Mesothelial cell of epicardium (in vitro differentiated cells): ENCODE measurements around the gene TMEM61. TPM values are rescaled to one million over a fixed set of nuclear protein-coding genes. Genes with fewer than 3 reads are reported as not detected.

Source experiments
- DNase-seq, 2 experiments: peaks; one replicate each; pipeline ENCODE4 v3.0.0; 2021; ENCODE audit warnings: low spot score in 2 of 2; ENCODE audit not compliant: unreplicated experiment in 2 of 2
- H3K27ac Mint-ChIP-seq: 2 replicates; pipeline ENCODE4 v1.8.0; 2021; ENCODE audit warnings: mixed read lengths
- H3K27me3 Mint-ChIP-seq: 2 replicates; pipeline ENCODE4 v1.8.0; 2021; ENCODE audit warnings: low read depth, mixed read lengths
- H3K36me3 Mint-ChIP-seq: 2 replicates; pipeline ENCODE4 v1.8.0; 2021; ENCODE audit warnings: mixed read lengths
- H3K4me1 Mint-ChIP-seq: 2 replicates; pipeline ENCODE4 v1.8.0; 2021; ENCODE audit warnings: mixed read lengths
- H3K4me3 Mint-ChIP-seq: 2 replicates; pipeline ENCODE4 v1.8.0; 2021; ENCODE audit warnings: mild to moderate bottlenecking, moderate library complexity, mixed read lengths
- H3K9me3 Mint-ChIP-seq: 2 replicates; pipeline ENCODE4 v1.8.0; 2021; ENCODE audit warnings: mixed read lengths
- total RNA-seq: library from RNA; stranded (reverse); gene quantifications from 3 replicates; pipeline ENCODE4 v1.2.1, GENCODE V29; 2021
- TF ChIP-seq, protein P1 (sequence below): fragments of 200-600 bp; sonication (generic); IDR thresholded peaks from one replicate; pipeline ENCODE4 v1.5.0; 2021; ENCODE audit warnings: antibody characterized with exemption; ENCODE audit not compliant: unreplicated experiment

The TMEM61 gene
- total RNA-seq, 1 donor from 2014 or later = 0.47 TPM

DNA sequence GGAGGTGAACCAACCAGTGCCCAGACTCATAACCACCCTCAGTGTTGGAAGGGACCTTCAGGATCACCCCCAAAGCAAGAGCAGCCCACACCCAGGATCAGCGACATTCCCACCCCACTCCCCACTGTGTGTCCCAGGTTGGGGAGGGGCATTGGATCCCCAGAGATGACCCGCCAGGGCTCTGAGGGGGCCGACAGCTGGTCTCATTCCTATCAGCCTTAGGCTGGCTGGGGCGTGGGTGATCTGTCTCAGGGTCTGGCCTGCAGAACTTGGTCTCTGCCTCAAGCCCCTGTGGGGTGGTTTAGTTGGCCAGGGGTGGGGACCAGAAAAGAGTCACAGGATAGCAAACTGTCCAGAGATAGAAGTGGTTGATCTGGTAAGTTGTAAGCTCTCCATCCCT is 10.5 kb downstream of the TMEM61 start:
- H3K36me3 Mint-ChIP-seq = no peaks in the 10 kb centered on the region
- H3K27me3 Mint-ChIP-seq = peaks cover 16% of the 10 kb centered on the region
- H3K4me3 Mint-ChIP-seq = no peak overlapping the region
- DNase-seq = no peak
- TF ChIP-seq, protein P1, sequence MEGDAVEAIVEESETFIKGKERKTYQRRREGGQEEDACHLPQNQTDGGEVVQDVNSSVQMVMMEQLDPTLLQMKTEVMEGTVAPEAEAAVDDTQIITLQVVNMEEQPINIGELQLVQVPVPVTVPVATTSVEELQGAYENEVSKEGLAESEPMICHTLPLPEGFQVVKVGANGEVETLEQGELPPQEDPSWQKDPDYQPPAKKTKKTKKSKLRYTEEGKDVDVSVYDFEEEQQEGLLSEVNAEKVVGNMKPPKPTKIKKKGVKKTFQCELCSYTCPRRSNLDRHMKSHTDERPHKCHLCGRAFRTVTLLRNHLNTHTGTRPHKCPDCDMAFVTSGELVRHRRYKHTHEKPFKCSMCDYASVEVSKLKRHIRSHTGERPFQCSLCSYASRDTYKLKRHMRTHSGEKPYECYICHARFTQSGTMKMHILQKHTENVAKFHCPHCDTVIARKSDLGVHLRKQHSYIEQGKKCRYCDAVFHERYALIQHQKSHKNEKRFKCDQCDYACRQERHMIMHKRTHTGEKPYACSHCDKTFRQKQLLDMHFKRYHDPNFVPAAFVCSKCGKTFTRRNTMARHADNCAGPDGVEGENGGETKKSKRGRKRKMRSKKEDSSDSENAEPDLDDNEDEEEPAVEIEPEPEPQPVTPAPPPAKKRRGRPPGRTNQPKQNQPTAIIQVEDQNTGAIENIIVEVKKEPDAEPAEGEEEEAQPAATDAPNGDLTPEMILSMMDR = no peak
- H3K27ac Mint-ChIP-seq = no peak overlapping the region
- peaks cover 7% of the 10 kb centered on the region for H3K4me1 Mint-ChIP-seq
- no peaks in the 10 kb centered on the region for H3K9me3 Mint-ChIP-seq

DNA sequence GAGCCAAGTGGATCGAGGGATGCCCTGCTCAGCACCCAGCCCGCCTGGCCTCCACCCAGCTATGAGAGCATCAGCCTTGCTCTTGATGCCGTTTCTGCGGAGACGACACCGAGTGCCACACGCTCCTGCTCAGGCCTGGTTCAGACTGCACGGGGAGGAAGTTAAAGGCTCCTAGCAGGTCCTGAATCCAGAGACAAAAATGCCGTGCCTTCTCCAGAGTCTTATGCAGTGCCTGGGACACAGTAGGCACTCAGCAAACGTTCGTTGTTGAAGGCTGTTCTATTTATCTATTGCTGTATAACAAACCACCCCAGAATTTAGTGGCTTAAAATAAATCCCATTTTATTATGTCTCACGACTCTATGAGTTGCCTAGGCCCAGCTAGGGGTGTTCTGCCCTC is 11.5 kb downstream of the TMEM61 start:
- Mint-ChIP-seq H3K4me1 (peaks cover 14% of the 10 kb centered on the region), H3K27me3 (peaks cover 26% of the 10 kb centered on the region), H3K27ac (no peak overlapping the region), H3K36me3 (no peaks in the 10 kb centered on the region), H3K9me3 (no peaks in the 10 kb centered on the region), H3K4me3 (no peak overlapping the region)
- TF ChIP-seq, protein P1 = no peak
- DNase-seq = no peak

DNA sequence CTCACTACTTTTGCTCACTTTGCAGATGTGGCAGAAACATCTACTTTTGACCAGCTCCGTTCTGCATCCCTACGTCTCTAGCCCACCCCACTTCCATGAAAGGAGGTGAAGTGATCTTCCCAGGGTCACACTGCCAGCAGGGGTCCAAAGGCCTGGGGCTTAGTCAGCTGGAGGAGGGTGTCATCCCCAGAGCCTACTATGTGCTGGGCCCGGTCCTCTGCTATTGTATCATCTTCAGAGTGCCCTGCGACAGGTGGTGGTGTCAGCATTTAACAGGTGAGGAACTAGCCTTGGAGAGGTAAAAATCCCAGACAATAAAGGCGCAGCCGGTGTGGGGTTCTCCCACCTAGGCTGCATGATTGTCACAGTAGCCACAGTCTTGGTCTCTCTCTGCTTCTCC is 12.7 kb downstream of the TMEM61 start:
- TF ChIP-seq, protein P1 = no peak
- H3K9me3 Mint-ChIP-seq = no peaks in the 10 kb centered on the region
- peaks cover 37% of the 10 kb centered on the region for H3K27me3 Mint-ChIP-seq
- H3K36me3 Mint-ChIP-seq = no peaks in the 10 kb centered on the region
- no peak overlapping the region for H3K4me3 Mint-ChIP-seq
- no peak overlapping the region for H3K27ac Mint-ChIP-seq
- no peak for DNase-seq
- H3K4me1 Mint-ChIP-seq = peaks cover 18% of the 10 kb centered on the region

DNA sequence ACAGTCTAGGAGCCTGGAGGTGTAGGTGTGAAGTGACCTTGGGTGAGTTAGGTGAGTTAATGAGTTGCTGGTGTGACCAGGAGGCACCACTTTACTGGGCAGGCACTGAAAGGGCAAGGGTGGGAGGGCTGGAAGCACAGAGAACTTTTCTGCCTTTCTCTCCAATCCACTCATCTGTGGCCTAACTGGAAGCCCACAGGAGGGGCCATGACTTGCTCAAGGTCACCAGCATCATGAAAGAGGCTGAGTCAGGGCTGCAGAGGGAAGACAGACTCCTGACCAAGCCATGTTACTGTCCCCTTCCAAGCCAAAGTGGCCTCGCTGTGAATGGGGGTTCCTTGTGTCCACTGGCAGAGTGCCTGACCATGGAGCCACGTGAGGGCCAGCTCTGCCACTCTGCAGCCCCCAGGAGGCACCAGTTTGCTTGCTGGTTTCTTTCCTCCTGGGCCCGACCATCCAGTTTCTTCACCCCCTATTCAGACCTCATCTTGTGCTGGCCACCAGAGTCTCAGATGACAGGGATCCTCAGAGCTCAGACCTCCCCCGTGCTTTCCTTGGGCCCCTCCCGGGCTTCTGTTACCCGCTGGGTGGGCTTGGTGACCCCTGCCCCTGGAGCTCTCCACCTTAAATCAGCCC is 14.0 kb downstream of the TMEM61 start:
- TF ChIP-seq, protein P1 = no peak
- Mint-ChIP-seq H3K27me3 (peaks cover 39% of the 10 kb centered on the region), H3K4me3 (no peak overlapping the region), H3K4me1 (peaks cover 18% of the 10 kb centered on the region), H3K27ac (no peak overlapping the region), H3K9me3 (no peaks in the 10 kb centered on the region), H3K36me3 (no peaks in the 10 kb centered on the region)
- no peak for DNase-seq

DNA sequence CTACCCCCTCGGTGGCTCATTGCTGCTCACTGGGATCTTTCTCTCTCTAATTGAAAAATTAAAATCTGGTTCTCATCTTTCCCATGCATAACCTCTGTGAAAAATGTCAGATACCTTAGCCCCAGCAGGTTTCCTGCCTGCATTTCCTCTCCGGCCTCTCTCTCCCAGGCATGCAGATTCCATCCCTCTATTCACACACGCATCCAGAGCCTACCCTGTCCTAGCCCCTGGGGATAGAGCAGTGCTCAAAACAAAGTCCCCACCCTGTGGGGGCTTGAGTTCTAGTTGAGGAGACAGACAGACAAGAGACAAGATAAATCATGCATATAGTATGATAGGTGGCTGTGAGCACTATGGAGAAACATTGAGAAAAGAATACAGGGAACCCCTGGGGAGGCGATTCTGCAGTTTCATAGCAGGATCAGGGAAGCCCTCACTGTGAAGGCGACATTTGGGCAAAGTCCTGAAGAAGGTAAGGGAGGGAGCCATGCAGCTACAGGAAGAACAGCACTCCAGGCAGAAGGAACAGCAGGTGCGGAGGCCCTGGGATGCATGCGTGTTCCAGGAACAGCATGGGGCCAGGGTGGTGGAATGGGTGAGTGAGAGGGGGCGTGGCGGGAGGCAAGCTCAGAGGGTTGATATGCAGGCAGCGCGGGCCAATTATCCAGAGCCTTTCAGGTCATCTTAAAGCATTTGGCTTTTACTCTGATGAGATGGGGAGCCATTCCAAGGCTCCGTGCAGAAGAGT is 14.8 kb downstream of the TMEM61 start:
- TF ChIP-seq, protein P1 = no peak
- Mint-ChIP-seq H3K9me3 (no peaks in the 10 kb centered on the region), H3K27ac (no peak overlapping the region), H3K4me3 (no peak overlapping the region), H3K4me1 (peaks cover 18% of the 10 kb centered on the region), H3K36me3 (no peaks in the 10 kb centered on the region), H3K27me3 (peaks cover 39% of the 10 kb centered on the region)
- DNase-seq = no peak
